ENCODE measurements around the gene TNRC6B. TPM values are rescaled to one million over a fixed set of nuclear protein-coding genes. Genes with fewer than 3 reads are reported as not detected.

The TNRC6B gene
- total RNA-seq (10 to 100 TPM; 32.8 to 37.8 TPM), polyA plus RNA-seq (109 TPM)

- Mint-ChIP-seq H3K36me3 (peaks cover 0 to 5% (median 3%) of the 10 kb centered on the region in 3 donors), H3K4me1 (peaks cover 53 to 73% (median 67%) of the 10 kb centered on the region in 3 donors)
These were observed at the start of gene TNRC6B for GRCh38 chr22:40177738-40178416. Gene TNRC6B (plus strand): TSS chr22:40177925. CDS start chr22:40178136, 211 bp downstream.

GRCh38 chr22:40128989-40129388, 48.7 kb upstream of the TNRC6B start:
- Histone ChIP-seq H3K4me1 (ENCODE audit: insufficient read depth, low read length) (peaks cover 13% of the 10 kb centered on the region), H3K36me3 (ENCODE audit: insufficient read depth, low read length) (peaks cover 7% of the 10 kb centered on the region), H3K4me3 (ENCODE audit: low read length) (no peak overlapping the region), H3K27me3 (ENCODE audit: insufficient read depth, low read length, poor library complexity, severe bottlenecking) (no peaks in the 10 kb centered on the region), H3K27ac (ENCODE audit: low read depth, low read length) (no peak overlapping the region), H3K9me3 (ENCODE audit: low read length) (no peaks in the 10 kb centered on the region)
- Mint-ChIP-seq H3K4me3 (peak overlapping the region in 4 of 7 donors; percentile 10 to 57 (median 20)), H3K4me1 (peaks cover 35 to 54% (median 49%) of the 10 kb centered on the region in 3 donors), H3K27me3 (no peaks in the 10 kb centered on the region), H3K36me3 (peaks cover 0 to 74% (median 24%) of the 10 kb centered on the region in 3 donors), H3K27ac (peak overlapping the region in 7 of 8 donors; percentile 15 to 87 (median 64)), H3K9me3 (no peaks in the 10 kb centered on the region)
- CTCF ChIA-PET = no interaction called here
- POLR2A ChIA-PET = no interaction called here
- peak in 1 of 5 donors; percentile 37 for DNase-seq

More at GRCh38 chr22:40177738-40178416, at the start of gene TNRC6B:
- no peaks in the 10 kb centered on the region for H3K9me3 Mint-ChIP-seq
- DNase-seq = peak; percentile 45 to 88 (median 84)
- ChIA-PET POLR2A (interaction anchor here (0.6 to 2.2 kb wide), 8 partner anchors 15 to 193 kb away, joined by 3 to 20 read pairs (median 4); partner anchors contain the start of gene SGSM3), CTCF (interaction anchor here (0.5 to 1.6 kb wide), 5 partner anchors 28 to 170 kb away, joined by 3 to 8 read pairs (median 6); partner anchors contain the start of gene ADSL)
- no peaks in the 10 kb centered on the region for H3K27me3 Mint-ChIP-seq
- Histone ChIP-seq H3K9me3 (ENCODE audit: low read length) (no peaks in the 10 kb centered on the region), H3K27me3 (ENCODE audit: insufficient read depth, low read length, poor library complexity, severe bottlenecking) (no peaks in the 10 kb centered on the region), H3K4me1 (ENCODE audit: insufficient read depth, low read length) (peaks cover 54% of the 10 kb centered on the region), H3K4me3 (ENCODE audit: low read length) (peak within 1 kb of the TSS; percentile 81), H3K36me3 (ENCODE audit: insufficient read depth, low read length) (no peaks in the 10 kb centered on the region), H3K27ac (ENCODE audit: low read depth, low read length) (peak within 1 kb of the TSS; percentile 74)
- peak within 1 kb of the TSS; percentile 82 to 93 (median 88) for H3K4me3 Mint-ChIP-seq
- H3K27ac Mint-ChIP-seq = peak within 1 kb of the TSS; percentile 80 to 96 (median 88)

- no peak overlapping the region for H3K4me3 Mint-ChIP-seq
These were observed 40.6 kb upstream of the TNRC6B start for GRCh38 chr22:40137132-40137531.

GRCh38 chr22:40138866-40139265, 38.9 kb upstream of the TNRC6B start:
- Histone ChIP-seq H3K36me3 (ENCODE audit: insufficient read depth, low read length) (peaks cover 2% of the 10 kb centered on the region), H3K4me3 (ENCODE audit: low read length) (no peak overlapping the region), H3K27ac (ENCODE audit: low read depth, low read length) (no peak overlapping the region), H3K27me3 (ENCODE audit: insufficient read depth, low read length, poor library complexity, severe bottlenecking) (no peaks in the 10 kb centered on the region), H3K9me3 (ENCODE audit: low read length) (no peaks in the 10 kb centered on the region), H3K4me1 (ENCODE audit: insufficient read depth, low read length) (no peaks in the 10 kb centered on the region)
- Mint-ChIP-seq H3K4me3 (no peak overlapping the region), H3K9me3 (no peaks in the 10 kb centered on the region), H3K36me3 (peaks cover 3 to 73% (median 14%) of the 10 kb centered on the region in 3 donors), H3K27ac (peak overlapping the region in 2 of 8 donors; percentile 31 to 33), H3K27me3 (no peaks in the 10 kb centered on the region), H3K4me1 (peaks cover 1 to 26% (median 11%) of the 10 kb centered on the region in 3 donors)
- DNase-seq = no peak
- POLR2A ChIA-PET = no interaction called here
- CTCF ChIA-PET = no interaction called here

More at GRCh38 chr22:40137132-40137531, 40.6 kb upstream of the TNRC6B start:
- peaks cover 3 to 69% (median 16%) of the 10 kb centered on the region in 3 donors for H3K36me3 Mint-ChIP-seq
- no peak for DNase-seq
- no peaks in the 10 kb centered on the region for H3K27me3 ChIP-seq (ENCODE audit: insufficient read depth, low read length, poor library complexity, severe bottlenecking)
- H3K27ac ChIP-seq (ENCODE audit: low read depth, low read length) = no peak overlapping the region
- ChIA-PET POLR2A (no interaction called here), CTCF (interaction anchor here (1.2 kb wide), 1 partner anchor 29 kb away, joined by 3 read pairs; no protein-coding TSS in a partner anchor)
- H3K27ac Mint-ChIP-seq = no peak overlapping the region
- peaks cover 6 to 32% (median 20%) of the 10 kb centered on the region in 3 donors for H3K4me1 Mint-ChIP-seq
- H3K27me3 Mint-ChIP-seq = no peaks in the 10 kb centered on the region
- H3K4me3 ChIP-seq (ENCODE audit: low read length) = no peak overlapping the region
- no peaks in the 10 kb centered on the region for H3K36me3 ChIP-seq (ENCODE audit: insufficient read depth, low read length)
- H3K9me3 Mint-ChIP-seq = no peaks in the 10 kb centered on the region
- no peaks in the 10 kb centered on the region for H3K4me1 ChIP-seq (ENCODE audit: insufficient read depth, low read length)
- no peaks in the 10 kb centered on the region for H3K9me3 ChIP-seq (ENCODE audit: low read length)

- CTCF ChIA-PET = no interaction called here
- H3K36me3 ChIP-seq (ENCODE audit: insufficient read depth, low read length) = peaks cover 3% of the 10 kb centered on the region
- Mint-ChIP-seq H3K27me3 (no peaks in the 10 kb centered on the region), H3K36me3 (peaks cover 0 to 57% (median 12%) of the 10 kb centered on the region in 3 donors), H3K9me3 (no peaks in the 10 kb centered on the region), H3K4me3 (no peak overlapping the region), H3K4me1 (peaks cover 9 to 27% (median 22%) of the 10 kb centered on the region in 3 donors), H3K27ac (peak overlapping the region in 4 of 8 donors; percentile 3 to 67 (median 44))
- H3K4me3 ChIP-seq (ENCODE audit: low read length) = no peak overlapping the region
- no peaks in the 10 kb centered on the region for H3K27me3 ChIP-seq (ENCODE audit: insufficient read depth, low read length, poor library complexity, severe bottlenecking)
- no peaks in the 10 kb centered on the region for H3K4me1 ChIP-seq (ENCODE audit: insufficient read depth, low read length)
- POLR2A ChIA-PET = no interaction called here
- no peak for DNase-seq
- no peaks in the 10 kb centered on the region for H3K9me3 ChIP-seq (ENCODE audit: low read length)
- no peak overlapping the region for H3K27ac ChIP-seq (ENCODE audit: low read depth, low read length)
These were observed 30.1 kb upstream of the TNRC6B start for GRCh38 chr22:40147388-40148176.

GRCh38 chr22:40153192-40153591, 24.5 kb upstream of the TNRC6B start:
- ChIA-PET CTCF (interaction anchor here (0.6 kb wide), 1 partner anchor 734 kb away, joined by 3 read pairs; no protein-coding TSS in a partner anchor), POLR2A (no interaction called here)
- Mint-ChIP-seq H3K27me3 (no peaks in the 10 kb centered on the region), H3K4me3 (no peak overlapping the region), H3K4me1 (peaks cover 5 to 31% (median 24%) of the 10 kb centered on the region in 3 donors), H3K9me3 (no peaks in the 10 kb centered on the region), H3K36me3 (peaks cover 0 to 50% (median 18%) of the 10 kb centered on the region in 3 donors), H3K27ac (peak overlapping the region in 2 of 8 donors; percentile 22 to 35)
- no peaks in the 10 kb centered on the region for H3K9me3 ChIP-seq (ENCODE audit: low read length)
- no peak overlapping the region for H3K4me3 ChIP-seq (ENCODE audit: low read length)
- no peak for DNase-seq
- no peaks in the 10 kb centered on the region for H3K4me1 ChIP-seq (ENCODE audit: insufficient read depth, low read length)
- no peaks in the 10 kb centered on the region for H3K27me3 ChIP-seq (ENCODE audit: insufficient read depth, low read length, poor library complexity, severe bottlenecking)
- H3K36me3 ChIP-seq (ENCODE audit: insufficient read depth, low read length) = peaks cover 9% of the 10 kb centered on the region
- no peak overlapping the region for H3K27ac ChIP-seq (ENCODE audit: low read depth, low read length)

- Mint-ChIP-seq H3K27me3 (no peaks in the 10 kb centered on the region), H3K4me1 (peaks cover 5 to 31% (median 22%) of the 10 kb centered on the region in 3 donors), H3K36me3 (peaks cover 0 to 53% (median 16%) of the 10 kb centered on the region in 3 donors), H3K27ac (peak overlapping the region in 1 of 8 donors; percentile 38), H3K9me3 (no peaks in the 10 kb centered on the region), H3K4me3 (no peak overlapping the region)
- Histone ChIP-seq H3K27ac (ENCODE audit: low read depth, low read length) (no peak overlapping the region), H3K27me3 (ENCODE audit: insufficient read depth, low read length, poor library complexity, severe bottlenecking) (no peaks in the 10 kb centered on the region), H3K4me1 (ENCODE audit: insufficient read depth, low read length) (no peaks in the 10 kb centered on the region), H3K36me3 (ENCODE audit: insufficient read depth, low read length) (peaks cover 9% of the 10 kb centered on the region), H3K4me3 (ENCODE audit: low read length) (no peak overlapping the region), H3K9me3 (ENCODE audit: low read length) (no peaks in the 10 kb centered on the region)
- POLR2A ChIA-PET = no interaction called here
- CTCF ChIA-PET = no interaction called here
- no peak for DNase-seq
These were observed 24.0 kb upstream of the TNRC6B start for GRCh38 chr22:40153705-40154104.
